HepG2 (cell line): ENCODE data around the gene RECQL. TPM values are rescaled to one million over a fixed set of nuclear protein-coding genes. Genes with fewer than 3 reads are reported as not detected.

Source experiments
- ATAC-seq: fragments of 200-7000 bp; cut with Tn5 transposase; 3 replicates; pipeline ENCODE4 v1.9.1; 2020; ENCODE audit warnings: mild to moderate bottlenecking, moderate library complexity
- BruUV-seq: library from RNA; stranded (reverse); fragments of 400-500 nt; replicated peaks from 2 replicates; lab custom pipeline; 2021; lab: Mats Ljungman, UMichigan
- CTCF ChIA-PET: fragments of 300-600 bp; formaldehyde crosslinking; extraction: SDS; loops from one replicate; lab custom pipeline; 2021; ENCODE audit warnings: low total read pairs, inconsistent platforms, low intra/inter-chr PET ratio; lab: Yijun Ruan, JAX
- POLR2A ChIA-PET: fragments of 350-600 bp; sonication (Branson Sonifier 250); formaldehyde crosslinking; loops from one replicate; lab custom pipeline; 2020; ENCODE audit warnings: antibody characterized with exemption, inconsistent platforms; lab: Yijun Ruan, JAX
- DNase-seq: peaks from one replicate; pipeline ENCODE4 v3.0.0-alpha.2; 2015; ENCODE audit warnings: low spot score
- FAIRE-seq: peaks from 3 replicates; lab custom pipeline; 2011; peaks lifted over from hg19 to GRCh38; lab: Jason Lieb, UNC
- H2AFZ ChIP-seq: one replicate; pipeline ENCODE4 v1.6.1; 2011; ENCODE audit warnings: low read length, inconsistent platforms
- H3K27ac ChIP-seq: fragments of 300-600 bp; 3 replicates; pipeline ENCODE4 v1.8.0; 2011; ENCODE audit warnings: mixed run types, mild to moderate bottlenecking, mixed read lengths, low read length, inconsistent platforms; ENCODE audit not compliant: insufficient read depth; ENCODE audit errors: extremely low read length
- H3K27me3 ChIP-seq, 2 experiments: fragments of 200-600 bp in 1 of 2; 2 replicates in 1 of 2; 3 replicates in 1 of 2; pipeline versions ENCODE4 v1.6.0 to v1.8.0; 2011; ENCODE audit warnings: low read length in 2 of 2, mild to moderate bottlenecking in 2 of 2, moderate library complexity in 2 of 2, inconsistent platforms in 1 of 2; ENCODE audit not compliant: insufficient read depth in 2 of 2, control insufficient read depth in 1 of 2
- H3K36me3 ChIP-seq, 2 experiments: fragments of 200-600 bp in 1 of 2; replicated peaks in 1 of 2; 2 replicates in 1 of 2; 3 replicates in 1 of 2; pipeline versions ENCODE4 v1.5.1 to v1.8.0; 2011; ENCODE audit warnings: low read length in 2 of 2, inconsistent platforms in 1 of 2; ENCODE audit not compliant: insufficient read depth in 2 of 2, control insufficient read depth in 1 of 2
- H3K4me1 ChIP-seq: 2 replicates; pipeline ENCODE4 v1.5.1; 2012; ENCODE audit warnings: low read length, inconsistent platforms; ENCODE audit not compliant: insufficient read depth
- H3K4me2 ChIP-seq: 2 replicates; pipeline ENCODE4 v1.6.0; 2011; ENCODE audit warnings: low read depth, low read length, inconsistent platforms
- H3K4me3 ChIP-seq, 3 experiments: fragments of 200-600 bp in 1 of 3; sonication (generic), shearing (Covaris generic) in 1 of 3; replicated peaks in 1 of 3; 2 replicates each; pipeline ENCODE4 v1.5.1; 2011 to 2016; ENCODE audit warnings: low read length in 3 of 3, inconsistent platforms in 2 of 3, low read depth in 2 of 3, mild to moderate bottlenecking in 2 of 3, control low read depth in 1 of 3, mixed read lengths in 1 of 3; ENCODE audit not compliant: insufficient read depth in 1 of 3
- H3K79me2 ChIP-seq: one replicate; pipeline ENCODE4 v1.6.1; 2011; ENCODE audit warnings: low read length, inconsistent platforms; ENCODE audit not compliant: insufficient read depth
- H3K9ac ChIP-seq: 2 replicates; pipeline ENCODE4 v1.6.0; 2011; ENCODE audit warnings: mild to moderate bottlenecking, low read depth, low read length, inconsistent platforms; ENCODE audit not compliant: insufficient read depth
- H3K9me3 ChIP-seq: 2 replicates; pipeline ENCODE4 v1.5.1; 2012; ENCODE audit warnings: mild to moderate bottlenecking, low read length
- H4K20me1 ChIP-seq: 2 replicates; pipeline ENCODE4 v1.6.0; 2011; ENCODE audit warnings: inconsistent platforms, mild to moderate bottlenecking, low read length, moderate library complexity; ENCODE audit not compliant: insufficient read depth
- BCL6 ChIP-seq: IDR thresholded peaks from 2 replicates; pipeline ENCODE4 v1.6.1; 2016; ENCODE audit warnings: missing genetic modification reagents, missing compliant biosample characterization
- CEBPG ChIP-seq: IDR thresholded peaks from 2 replicates; pipeline ENCODE4 v1.6.1; 2016
- ELF4 ChIP-seq: sonication (generic); formaldehyde crosslinking; IDR thresholded peaks from 2 replicates; pipeline ENCODE4 v1.5.0; 2020; ENCODE audit warnings: missing genetic modification reagents, mild to moderate bottlenecking, moderate library complexity, borderline replicate concordance
- HMGA1 ChIP-seq: sonication (generic); formaldehyde crosslinking; conservative IDR thresholded peaks from 2 replicates; pipeline ENCODE4 v1.4.0; 2020; ENCODE audit warnings: missing genetic modification reagents
- KLF15 ChIP-seq: sonication (generic); formaldehyde crosslinking; IDR thresholded peaks from 2 replicates; pipeline ENCODE4 v1.8.1; 2023; ENCODE audit warnings: borderline replicate concordance, mild to moderate bottlenecking, inconsistent platforms, missing genetic modification reagents, mixed read lengths
- PHB2 ChIP-seq: fragments of 450-650 bp; IDR thresholded peaks from 2 replicates; pipeline ENCODE4 v1.6.1; 2018; ENCODE audit not compliant: partially characterized antibody
- SMAD3 ChIP-seq: sonication (generic); formaldehyde crosslinking; IDR thresholded peaks from 2 replicates; pipeline ENCODE4 v1.4.0; 2020; ENCODE audit warnings: missing genetic modification reagents
- SMAD9 ChIP-seq: sonication (generic); formaldehyde crosslinking; IDR thresholded peaks from 2 replicates; pipeline ENCODE4 v1.5.1; 2020; ENCODE audit warnings: mild to moderate bottlenecking, missing genetic modification reagents
- TBX2 ChIP-seq: sonication (generic); formaldehyde crosslinking; IDR thresholded peaks from 2 replicates; pipeline ENCODE4 v1.5.0; 2020; ENCODE audit warnings: missing genetic modification reagents, mild to moderate bottlenecking, borderline replicate concordance
- ZNF616 ChIP-seq: sonication (generic); formaldehyde crosslinking; IDR thresholded peaks from 2 replicates; pipeline ENCODE4 v1.5.0; 2020; ENCODE audit warnings: low read depth, mild to moderate bottlenecking, missing genetic modification reagents
- WGBS: methylation state at CpG from one replicate; pipeline ENCODE4 v1.1.6; 2017; ENCODE audit warnings: low lambda C conversion rate; 5-methylcytosine and 5-hydroxymethylcytosine counted together
- in situ Hi-C: cut with HindIII; loops from 2 replicates; pipeline ENCODE4 v1.10.0; 2017; ENCODE audit warnings: low pct_unique_long_range_greater_than_20kb; ENCODE audit not compliant: extremely low pct_ligation_motif_present
- intact Hi-C: fragments of 100-400 bp; cut with micrococcal nuclease; formaldehyde crosslinking; loops from one replicate; pipeline ENCODE4 v1.10.0; 2022; ENCODE audit not compliant: unreplicated experiment
- polyA plus RNA-seq, 8 experiments: library from polyadenylated mRNA; depleted of rRNA in 3 of 8; stranded (reverse) in 7 of 8; unstranded in 1 of 8; fragments of >200 nt; fragmentation: Illumina TruSeq in 4 of 8; extraction: Trizol in 4 of 8; gene quantifications; 2 replicates each; pipeline versions ENCODE4 v1.2.1 to v1.2.3, GENCODE V29; 2011 to 2016; ENCODE audit warnings: low read depth in 4 of 8, missing spikeins in 1 of 8, mixed read lengths in 1 of 8; ENCODE audit not compliant: insufficient read depth in 1 of 8
- total RNA-seq, 5 experiments: library from RNA; depleted of rRNA; stranded (reverse); fragments of >200 nt; fragmentation: Illumina TruSeq; extraction: Trizol; gene quantifications; 2 replicates each; pipeline ENCODE4 v1.2.3, GENCODE V29; 2016; ENCODE audit warnings: low read depth in 1 of 5
- TF ChIP-seq, protein P1 (sequence below): sonication (generic); formaldehyde crosslinking; conservative IDR thresholded peaks from 2 replicates; pipeline ENCODE4 v1.8.0; 2022; ENCODE audit warnings: missing genetic modification reagents
- TF ChIP-seq, protein P2 (sequence below): sonication (generic); formaldehyde crosslinking; IDR thresholded peaks from 2 replicates; pipeline ENCODE4 v1.8.0; 2022; ENCODE audit warnings: mild to moderate bottlenecking, missing genetic modification reagents

Gene RECQL
- total and polyA plus RNA-seq, 2 of the 13 experiments (the other 11 are each of a cell fraction or from before 2014, with no cell fraction given), result 7.2 to 41.5 TPM

DNA sequence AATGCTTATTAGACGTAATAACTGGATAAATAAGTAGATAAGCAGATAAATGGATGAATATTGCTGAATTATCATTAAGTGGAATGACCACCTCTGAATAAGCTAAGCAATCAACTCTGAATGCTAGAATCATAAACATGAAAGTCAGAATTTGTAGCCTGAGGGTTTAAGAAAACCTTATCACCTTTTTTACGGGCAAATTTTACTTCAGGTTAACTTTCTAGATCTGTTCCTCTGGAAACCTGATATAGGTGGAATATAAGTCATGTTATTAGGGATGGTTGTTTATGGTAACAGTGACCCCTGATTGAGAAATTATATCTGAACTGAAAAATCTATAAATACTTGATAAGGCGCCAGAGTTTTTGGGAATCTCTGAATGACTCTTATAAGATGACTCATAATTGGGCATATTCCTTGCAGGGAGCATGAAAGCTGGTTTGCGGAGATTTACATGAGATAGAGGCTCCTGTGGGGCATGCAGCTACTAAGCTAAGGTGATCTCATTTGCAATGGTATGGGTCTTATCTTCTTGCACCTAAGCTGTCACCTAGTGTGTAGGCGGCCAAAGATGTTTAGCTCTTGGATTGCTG, 36.7 kb upstream of the RECQL start:
- no TSS peak for BruUV-seq
- POLR2A ChIA-PET, result no interaction called here
- no peak for DNase-seq

More for the DNA sequence above, 36.7 kb upstream of the RECQL start:
- intact Hi-C loops (no loop called here), in situ Hi-C loops (no loop called here)
- no peak for FAIRE-seq
- no peak for ATAC-seq
- CTCF ChIA-PET, result no interaction called here
- Histone ChIP-seq H3K27me3 (peaks cover 0 to 2% of the 10 kb centered on the region in 2 experiments; a peak in 1 of 5 replicates), H3K4me3 (no peak overlapping the region), H3K9ac (no peak overlapping the region), H3K9me3 (no peaks in the 10 kb centered on the region), H3K4me2 (no peak overlapping the region), H3K79me2 (no peaks in the 10 kb centered on the region), H2AFZ (no peak overlapping the region), H4K20me1 (no peaks in the 10 kb centered on the region), H3K36me3 (no peaks in the 10 kb centered on the region), H3K4me1 (no peaks in the 10 kb centered on the region), H3K27ac (no peak overlapping the region)
- TF ChIP-seq SMAD3 (no peak), ELF4 (CRISPR knock-in tag) (no peak), BCL6 (CRISPR knock-in tag) (no peak), SMAD9 (CRISPR knock-in tag) (no peak), PHB2 (no peak), TBX2 (CRISPR knock-in tag) (no peak), KLF15 (CRISPR knock-in tag) (no peak), CEBPG (CRISPR knock-in tag) (no peak), ZNF616 (CRISPR knock-in tag) (no peak), HMGA1 (CRISPR knock-in tag) (no peak)
- TF ChIP-seq, protein P1, sequence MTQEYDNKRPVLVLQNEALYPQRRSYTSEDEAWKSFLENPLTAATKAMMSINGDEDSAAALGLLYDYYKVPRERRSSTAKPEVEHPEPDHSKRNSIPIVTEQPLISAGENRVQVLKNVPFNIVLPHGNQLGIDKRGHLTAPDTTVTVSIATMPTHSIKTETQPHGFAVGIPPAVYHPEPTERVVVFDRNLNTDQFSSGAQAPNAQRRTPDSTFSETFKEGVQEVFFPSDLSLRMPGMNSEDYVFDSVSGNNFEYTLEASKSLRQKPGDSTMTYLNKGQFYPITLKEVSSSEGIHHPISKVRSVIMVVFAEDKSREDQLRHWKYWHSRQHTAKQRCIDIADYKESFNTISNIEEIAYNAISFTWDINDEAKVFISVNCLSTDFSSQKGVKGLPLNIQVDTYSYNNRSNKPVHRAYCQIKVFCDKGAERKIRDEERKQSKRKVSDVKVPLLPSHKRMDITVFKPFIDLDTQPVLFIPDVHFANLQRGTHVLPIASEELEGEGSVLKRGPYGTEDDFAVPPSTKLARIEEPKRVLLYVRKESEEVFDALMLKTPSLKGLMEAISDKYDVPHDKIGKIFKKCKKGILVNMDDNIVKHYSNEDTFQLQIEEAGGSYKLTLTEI (CRISPR knock-in tag), result no peak
- TF ChIP-seq, protein P2, sequence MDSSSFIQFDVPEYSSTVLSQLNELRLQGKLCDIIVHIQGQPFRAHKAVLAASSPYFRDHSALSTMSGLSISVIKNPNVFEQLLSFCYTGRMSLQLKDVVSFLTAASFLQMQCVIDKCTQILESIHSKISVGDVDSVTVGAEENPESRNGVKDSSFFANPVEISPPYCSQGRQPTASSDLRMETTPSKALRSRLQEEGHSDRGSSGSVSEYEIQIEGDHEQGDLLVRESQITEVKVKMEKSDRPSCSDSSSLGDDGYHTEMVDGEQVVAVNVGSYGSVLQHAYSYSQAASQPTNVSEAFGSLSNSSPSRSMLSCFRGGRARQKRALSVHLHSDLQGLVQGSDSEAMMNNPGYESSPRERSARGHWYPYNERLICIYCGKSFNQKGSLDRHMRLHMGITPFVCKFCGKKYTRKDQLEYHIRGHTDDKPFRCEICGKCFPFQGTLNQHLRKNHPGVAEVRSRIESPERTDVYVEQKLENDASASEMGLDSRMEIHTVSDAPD (CRISPR knock-in tag), result no peak
- 78% methylated on average over 4 of the region's 5 CpGs for WGBS
